Islet precursor cell (in vitro differentiated cells): ENCODE data around the gene PPFIA2.
"Not testable (repeated sequence)": the region's sequence is repeated elsewhere in the genome, so short reads cannot be mapped to it uniquely, and the experiment has no call there.

Experiments
- DNase-seq: peaks from one replicate; pipeline ENCODE4 v3.0.0-alpha.2; 2018

Gene PPFIA2

GRCh38 chr12:81659310-81659709, 99.8 kb downstream of the PPFIA2 start:
- DNase-seq, result peak; percentile 16

- no peak for DNase-seq
These were observed 114.6 kb downstream of the PPFIA2 start for GRCh38 chr12:81644503-81644902.

GRCh38 chr12:81639196-81639595, 120.0 kb downstream of the PPFIA2 start:
- no peak for DNase-seq

GRCh38 chr12:81633127-81633526, 126.0 kb downstream of the PPFIA2 start:
- no peak for DNase-seq

GRCh38 chr12:81627336-81628189, 131.6 kb downstream of the PPFIA2 start:
- DNase-seq, result no peak

GRCh38 chr12:81626406-81626805, 132.7 kb downstream of the PPFIA2 start:
- no peak for DNase-seq

GRCh38 chr12:81617915-81618314, 141.2 kb downstream of the PPFIA2 start:
- no peak for DNase-seq

GRCh38 chr12:81615026-81615588, 144.0 kb downstream of the PPFIA2 start:
- no peak for DNase-seq

- DNase-seq, result no peak
These were observed 147.9 kb downstream of the PPFIA2 start for GRCh38 chr12:81610955-81611889.

GRCh38 chr12:81597928-81598604, 161.1 kb downstream of the PPFIA2 start:
- no peak for DNase-seq

- DNase-seq, result no peak
These were observed 162.6 kb downstream of the PPFIA2 start for GRCh38 chr12:81596558-81596957.

GRCh38 chr12:81591256-81591655, 167.9 kb downstream of the PPFIA2 start:
- no peak for DNase-seq

GRCh38 chr12:81590703-81591102, 168.4 kb downstream of the PPFIA2 start:
- not testable (repeated sequence) for DNase-seq

GRCh38 chr12:81588235-81589008, 170.7 kb downstream of the PPFIA2 start:
- no peak for DNase-seq

- DNase-seq, result no peak
These were observed 173.4 kb downstream of the PPFIA2 start for GRCh38 chr12:81585787-81586186.

- DNase-seq, result no peak
These were observed 185.9 kb downstream of the PPFIA2 start for GRCh38 chr12:81573228-81573627.

- no peak for DNase-seq
These were observed 186.7 kb downstream of the PPFIA2 start for GRCh38 chr12:81572411-81572810.

GRCh38 chr12:81570234-81570633, 188.9 kb downstream of the PPFIA2 start:
- DNase-seq, result no peak

GRCh38 chr12:81564237-81564636, 194.9 kb downstream of the PPFIA2 start:
- no peak for DNase-seq

GRCh38 chr12:81558031-81558430, 201.1 kb downstream of the PPFIA2 start:
- DNase-seq, result no peak

GRCh38 chr12:81546811-81547210, 212.3 kb downstream of the PPFIA2 start:
- no peak for DNase-seq

- DNase-seq, result no peak
These were observed 215.5 kb downstream of the PPFIA2 start for GRCh38 chr12:81543621-81544139.
